Neuron (in vitro differentiated cells): Measurements from ENCODE around the gene TAX1BP3.

Experiments
- H2AFZ ChIP-seq: one replicate; pipeline ENCODE4 v1.6.1; 2013; ENCODE audit warnings: low read depth, mild to moderate bottlenecking, inconsistent platforms, low read length, moderate library complexity
- H3K27me3 ChIP-seq: one replicate; pipeline ENCODE4 v1.6.1; 2013; ENCODE audit warnings: low read length; ENCODE audit not compliant: insufficient read depth
- H3K36me3 ChIP-seq: one replicate; pipeline ENCODE4 v1.6.1; 2013; ENCODE audit warnings: low read length; ENCODE audit not compliant: insufficient read depth
- H3K4me1 ChIP-seq: one replicate; pipeline ENCODE4 v1.6.1; 2013; ENCODE audit warnings: low read length; ENCODE audit not compliant: insufficient read depth
- H3K4me3 ChIP-seq: 2 replicates; pipeline ENCODE4 v1.5.1; 2013; ENCODE audit warnings: mild to moderate bottlenecking, low read length, moderate library complexity
- H3K9me3 ChIP-seq: one replicate; pipeline ENCODE4 v1.6.1; 2013; ENCODE audit warnings: low read length

Gene TAX1BP3

GRCh38 chr17:3695129-3695722 lies 26.8 kb upstream of the TAX1BP3 start:
- peaks cover 18% of the 10 kb centered on the region for H3K4me1 ChIP-seq
- no peaks in the 10 kb centered on the region for H3K36me3 ChIP-seq
- peaks cover 3% of the 10 kb centered on the region for H3K9me3 ChIP-seq
- peak overlapping the region; percentile 40 for H3K4me3 ChIP-seq
- peak overlapping the region; percentile 69 for H2AFZ ChIP-seq
- H3K27me3 ChIP-seq, result peaks cover 30% of the 10 kb centered on the region

DNA sequence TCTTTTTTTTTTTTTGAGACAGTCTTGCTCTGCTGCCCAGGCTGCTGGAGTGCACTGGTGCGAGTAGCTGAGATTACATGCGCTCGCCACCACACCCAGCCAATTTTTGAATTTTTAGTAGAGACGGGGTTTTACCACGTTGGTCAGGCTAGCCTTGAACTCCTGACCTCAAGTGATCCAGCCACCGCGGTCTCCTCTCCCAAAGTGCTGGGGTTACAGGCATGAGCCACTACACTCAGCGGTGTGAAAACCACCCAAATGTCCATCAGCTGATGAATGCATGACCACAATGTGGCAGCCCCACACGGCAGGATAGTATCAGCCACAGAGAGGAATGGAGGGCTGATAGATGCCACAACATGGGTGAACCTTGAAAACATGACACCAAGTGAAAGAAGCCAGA lies 25.5 kb upstream of the TAX1BP3 start:
- no peaks in the 10 kb centered on the region for H3K36me3 ChIP-seq
- no peak overlapping the region for H3K4me3 ChIP-seq
- H3K4me1 ChIP-seq, result peaks cover 18% of the 10 kb centered on the region
- H3K9me3 ChIP-seq, result peaks cover 3% of the 10 kb centered on the region
- H3K27me3 ChIP-seq, result peaks cover 30% of the 10 kb centered on the region
- H2AFZ ChIP-seq, result no peak overlapping the region

DNA sequence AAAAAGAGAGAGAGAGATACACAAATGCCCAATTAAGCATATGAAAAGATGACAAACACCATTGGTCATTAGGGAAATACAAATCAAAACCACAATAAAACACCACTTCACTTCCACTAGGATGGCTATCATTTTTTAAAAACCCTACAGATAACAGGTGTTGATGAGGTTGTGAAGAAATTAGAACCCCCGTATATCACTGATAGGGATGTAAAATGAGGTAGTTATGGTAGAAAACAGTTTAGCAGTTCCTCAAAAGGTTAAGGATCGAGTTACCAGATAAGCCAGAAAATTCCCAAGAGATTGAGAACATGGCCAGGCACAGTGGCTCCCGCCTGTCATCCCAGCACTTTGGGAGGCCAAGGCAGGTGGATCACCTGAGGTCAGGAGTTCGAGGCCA lies 24.8 kb upstream of the TAX1BP3 start:
- H3K36me3 ChIP-seq, result no peaks in the 10 kb centered on the region
- H3K4me1 ChIP-seq, result peaks cover 22% of the 10 kb centered on the region
- H3K9me3 ChIP-seq, result peaks cover 3% of the 10 kb centered on the region
- no peak overlapping the region for H3K4me3 ChIP-seq
- H2AFZ ChIP-seq, result no peak overlapping the region
- H3K27me3 ChIP-seq, result peaks cover 28% of the 10 kb centered on the region

- Histone ChIP-seq H2AFZ (no peak overlapping the region), H3K9me3 (no peaks in the 10 kb centered on the region), H3K36me3 (no peaks in the 10 kb centered on the region), H3K4me1 (peaks cover 24% of the 10 kb centered on the region), H3K4me3 (no peak overlapping the region), H3K27me3 (peaks cover 22% of the 10 kb centered on the region)
Observed at GRCh38 chr17:3692346-3692745, 24.0 kb upstream of the TAX1BP3 start.

- no peaks in the 10 kb centered on the region for H3K36me3 ChIP-seq
- H3K9me3 ChIP-seq, result no peaks in the 10 kb centered on the region
- H3K4me3 ChIP-seq, result no peak overlapping the region
- H3K4me1 ChIP-seq, result peaks cover 24% of the 10 kb centered on the region
- no peak overlapping the region for H2AFZ ChIP-seq
- peaks cover 19% of the 10 kb centered on the region for H3K27me3 ChIP-seq
Observed at GRCh38 chr17:3691617-3692067, 23.3 kb upstream of the TAX1BP3 start.

DNA sequence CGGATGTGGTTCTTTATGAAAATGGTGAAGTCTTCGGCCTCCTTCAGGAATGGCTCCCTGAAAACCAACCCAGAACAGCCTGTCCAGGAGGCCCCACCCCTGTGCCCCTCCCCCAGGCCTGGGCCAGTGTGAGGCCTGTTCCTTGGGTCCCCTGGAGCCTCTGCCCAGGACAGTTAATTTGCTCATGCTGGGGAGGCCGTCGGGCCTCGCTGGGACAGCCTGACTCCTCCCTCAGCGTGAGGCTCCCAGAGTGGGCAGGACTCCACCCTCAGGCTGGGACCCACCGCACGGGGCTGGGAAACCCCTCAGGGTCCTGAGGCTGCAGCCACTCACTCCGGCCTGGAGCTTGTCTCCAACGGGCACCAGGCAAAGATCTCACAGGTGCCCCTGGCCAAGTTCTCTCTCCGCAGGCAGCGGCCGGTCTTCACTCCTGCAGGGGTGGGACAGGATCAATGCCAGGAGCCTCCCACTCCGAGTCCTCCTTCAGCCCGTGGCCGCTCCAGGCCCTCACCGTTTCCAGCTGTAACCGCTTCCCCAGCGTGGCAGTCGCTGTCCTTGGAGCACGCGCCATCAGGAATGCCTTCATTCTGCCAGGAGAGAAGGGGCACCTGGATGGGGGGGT lies 21.8 kb upstream of the TAX1BP3 start:
- no peak overlapping the region for H2AFZ ChIP-seq
- H3K36me3 ChIP-seq, result no peaks in the 10 kb centered on the region
- H3K9me3 ChIP-seq, result no peaks in the 10 kb centered on the region
- no peak overlapping the region for H3K4me3 ChIP-seq
- H3K4me1 ChIP-seq, result peaks cover 15% of the 10 kb centered on the region
- peaks cover 9% of the 10 kb centered on the region for H3K27me3 ChIP-seq

- H3K4me3 ChIP-seq, result no peak overlapping the region
Observed at GRCh38 chr17:3689262-3690093, 21.1 kb upstream of the TAX1BP3 start.

DNA sequence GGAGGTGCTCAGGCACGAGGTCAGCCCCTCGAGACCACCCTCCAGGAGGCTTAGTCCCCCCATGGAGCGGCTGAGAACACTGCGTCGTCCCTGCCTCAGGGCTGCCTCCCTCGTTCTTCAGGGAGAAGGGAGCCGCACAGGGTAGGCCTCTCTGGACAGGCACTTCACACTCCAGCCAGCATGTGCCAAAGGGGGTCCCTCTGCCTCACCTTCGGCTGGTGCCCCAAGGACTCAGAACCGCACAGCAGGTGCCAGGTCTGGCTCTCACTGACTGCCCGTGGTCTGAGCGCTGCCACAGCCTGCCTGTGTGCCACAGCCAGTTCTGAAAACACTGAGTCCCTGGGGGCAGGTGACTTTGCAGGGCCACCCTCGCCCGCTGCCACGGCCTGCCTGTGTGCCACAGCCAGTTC lies 20.5 kb upstream of the TAX1BP3 start:
- H3K4me3 ChIP-seq, result no peak overlapping the region
- peaks cover 6% of the 10 kb centered on the region for H3K4me1 ChIP-seq
- no peak overlapping the region for H2AFZ ChIP-seq
- H3K9me3 ChIP-seq, result no peaks in the 10 kb centered on the region
- no peaks in the 10 kb centered on the region for H3K36me3 ChIP-seq
- H3K27me3 ChIP-seq, result no peaks in the 10 kb centered on the region

More at GRCh38 chr17:3689262-3690093, 21.1 kb upstream of the TAX1BP3 start:
- H3K36me3 ChIP-seq, result no peaks in the 10 kb centered on the region
- H3K9me3 ChIP-seq, result no peaks in the 10 kb centered on the region
- H2AFZ ChIP-seq, result no peak overlapping the region
- H3K4me1 ChIP-seq, result peaks cover 8% of the 10 kb centered on the region
- peaks cover 2% of the 10 kb centered on the region for H3K27me3 ChIP-seq

DNA sequence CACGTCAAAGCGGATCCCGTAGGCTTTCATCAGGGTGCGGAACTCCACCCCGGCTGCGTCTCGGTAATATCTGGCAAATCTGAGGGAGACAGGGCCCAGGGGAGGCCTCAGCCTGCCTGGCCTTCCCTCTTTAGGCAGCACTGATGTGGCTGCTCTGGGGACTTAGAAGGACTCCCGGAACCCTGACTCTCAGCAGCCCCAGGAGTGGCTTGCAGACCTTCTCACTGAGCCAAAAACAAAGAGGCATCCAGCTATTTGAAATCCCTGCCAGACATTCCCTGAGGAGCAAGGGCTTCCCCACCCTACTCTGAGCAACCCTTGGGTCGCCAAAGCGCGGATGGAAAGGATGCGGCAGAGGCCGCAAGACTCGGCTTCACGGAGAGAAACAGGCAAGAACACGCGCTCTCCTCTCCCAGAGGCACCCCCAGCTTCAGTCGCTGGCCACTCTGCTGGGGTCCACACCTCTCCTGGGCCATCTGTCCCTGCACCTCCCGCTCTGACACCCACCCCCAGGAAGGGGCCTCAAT lies 19.7 kb upstream of the TAX1BP3 start:
- H3K4me3 ChIP-seq, result no peak overlapping the region
- no peaks in the 10 kb centered on the region for H3K9me3 ChIP-seq
- H3K36me3 ChIP-seq, result no peaks in the 10 kb centered on the region
- H2AFZ ChIP-seq, result no peak overlapping the region
- no peaks in the 10 kb centered on the region for H3K27me3 ChIP-seq
- peaks cover 6% of the 10 kb centered on the region for H3K4me1 ChIP-seq

- Histone ChIP-seq H3K27me3 (no peaks in the 10 kb centered on the region), H2AFZ (no peak overlapping the region), H3K36me3 (no peaks in the 10 kb centered on the region), H3K4me3 (no peak overlapping the region), H3K4me1 (peaks cover 6% of the 10 kb centered on the region), H3K9me3 (no peaks in the 10 kb centered on the region)
Observed at GRCh38 chr17:3685174-3685573, 16.8 kb upstream of the TAX1BP3 start.

GRCh38 chr17:3683054-3683511 lies 14.7 kb upstream of the TAX1BP3 start:
- no peaks in the 10 kb centered on the region for H3K9me3 ChIP-seq
- H2AFZ ChIP-seq, result no peak overlapping the region
- no peaks in the 10 kb centered on the region for H3K36me3 ChIP-seq
- no peaks in the 10 kb centered on the region for H3K27me3 ChIP-seq
- peaks cover 1% of the 10 kb centered on the region for H3K4me1 ChIP-seq
- H3K4me3 ChIP-seq, result no peak overlapping the region

DNA sequence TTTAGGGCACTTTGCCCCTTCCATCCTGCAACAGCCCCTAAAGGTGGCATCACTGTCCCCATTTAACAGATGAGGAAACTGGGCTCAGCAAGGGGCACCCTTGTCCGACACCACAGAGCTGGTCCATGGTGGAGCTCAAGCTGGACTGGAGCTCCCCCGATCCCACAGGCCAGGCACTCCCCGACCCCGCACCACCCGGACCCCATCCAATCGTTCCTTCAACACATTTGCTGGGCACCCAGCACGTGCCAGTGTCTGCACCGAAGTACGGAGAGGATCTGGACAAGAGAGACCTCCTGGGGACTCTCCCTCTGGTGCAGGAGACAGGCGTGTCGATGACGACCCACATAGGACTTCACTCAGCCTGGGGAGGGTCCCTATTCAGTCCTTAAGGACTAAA lies 13.7 kb upstream of the TAX1BP3 start:
- Histone ChIP-seq H3K9me3 (no peaks in the 10 kb centered on the region), H3K4me3 (no peak overlapping the region), H3K36me3 (no peaks in the 10 kb centered on the region), H3K4me1 (no peaks in the 10 kb centered on the region), H2AFZ (no peak overlapping the region), H3K27me3 (peaks cover 3% of the 10 kb centered on the region)

DNA sequence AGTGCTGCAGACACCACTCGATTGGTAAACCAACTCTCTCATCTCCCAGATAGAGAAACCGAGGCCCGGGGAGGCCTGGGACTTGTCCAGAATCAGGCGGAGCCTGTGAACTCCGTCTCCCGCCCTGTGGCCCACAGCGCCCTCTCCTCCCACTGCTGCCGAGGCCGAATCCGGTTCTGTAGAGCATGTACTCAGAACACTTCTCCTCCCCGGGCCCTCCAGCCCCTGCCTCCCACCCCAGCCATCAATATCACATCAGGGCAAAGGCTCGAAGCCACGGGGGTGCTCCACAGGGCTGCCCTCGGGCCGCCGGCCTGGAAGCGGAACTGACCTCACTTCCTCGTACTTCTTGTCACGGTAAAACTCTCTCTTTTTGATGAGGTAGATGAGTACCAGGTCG lies 13.2 kb upstream of the TAX1BP3 start:
- no peaks in the 10 kb centered on the region for H3K4me1 ChIP-seq
- H2AFZ ChIP-seq, result no peak overlapping the region
- no peaks in the 10 kb centered on the region for H3K9me3 ChIP-seq
- H3K4me3 ChIP-seq, result no peak overlapping the region
- no peaks in the 10 kb centered on the region for H3K36me3 ChIP-seq
- H3K27me3 ChIP-seq, result peaks cover 5% of the 10 kb centered on the region
